ENCODE results near the gene NOS1AP.
"Not testable (repeated sequence)": the region's sequence is repeated elsewhere in the genome, so short reads cannot be mapped to it uniquely, and the experiment has no call there.

Gene NOS1AP

DNA sequence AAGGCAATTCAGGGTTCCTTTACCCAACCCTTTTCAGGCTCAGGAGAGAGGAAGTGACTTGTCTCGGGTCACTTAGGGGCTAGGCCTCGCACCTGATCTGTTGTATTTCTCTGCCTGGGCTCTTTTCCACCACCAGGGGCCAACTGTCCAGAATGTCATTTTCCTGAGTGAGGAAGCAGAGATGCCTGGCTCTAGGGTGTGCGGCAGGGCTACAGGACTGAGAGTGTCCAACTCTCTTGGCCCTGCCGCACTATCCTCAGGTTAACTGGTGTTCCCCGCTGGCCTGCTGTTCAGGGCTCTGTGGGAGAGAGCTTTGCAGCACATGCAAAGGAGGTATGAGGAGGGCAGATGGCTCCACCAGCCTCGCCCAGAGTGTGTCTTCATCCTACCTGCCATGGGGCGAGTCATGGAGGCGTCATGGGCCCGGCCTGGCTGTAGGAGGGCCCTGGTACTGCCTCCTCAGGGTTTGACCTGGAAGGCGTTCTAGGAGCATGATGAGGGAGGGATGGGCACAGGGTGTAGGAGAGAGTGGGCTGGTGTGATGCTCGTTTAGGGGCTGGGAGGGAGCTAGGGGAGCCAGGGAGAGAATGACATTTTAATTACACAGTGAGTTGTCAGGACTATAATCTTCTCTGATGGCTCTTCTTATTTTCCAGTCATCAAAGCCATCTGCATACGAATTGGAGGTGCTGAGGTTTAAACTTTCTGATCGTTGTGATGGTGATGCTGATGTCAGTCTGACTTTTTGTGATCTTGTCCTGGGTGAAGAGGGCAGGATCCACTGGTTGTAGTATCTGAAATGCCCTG, 128.3 kb downstream of the NOS1AP start:
- no peak for DNase-seq

DNA sequence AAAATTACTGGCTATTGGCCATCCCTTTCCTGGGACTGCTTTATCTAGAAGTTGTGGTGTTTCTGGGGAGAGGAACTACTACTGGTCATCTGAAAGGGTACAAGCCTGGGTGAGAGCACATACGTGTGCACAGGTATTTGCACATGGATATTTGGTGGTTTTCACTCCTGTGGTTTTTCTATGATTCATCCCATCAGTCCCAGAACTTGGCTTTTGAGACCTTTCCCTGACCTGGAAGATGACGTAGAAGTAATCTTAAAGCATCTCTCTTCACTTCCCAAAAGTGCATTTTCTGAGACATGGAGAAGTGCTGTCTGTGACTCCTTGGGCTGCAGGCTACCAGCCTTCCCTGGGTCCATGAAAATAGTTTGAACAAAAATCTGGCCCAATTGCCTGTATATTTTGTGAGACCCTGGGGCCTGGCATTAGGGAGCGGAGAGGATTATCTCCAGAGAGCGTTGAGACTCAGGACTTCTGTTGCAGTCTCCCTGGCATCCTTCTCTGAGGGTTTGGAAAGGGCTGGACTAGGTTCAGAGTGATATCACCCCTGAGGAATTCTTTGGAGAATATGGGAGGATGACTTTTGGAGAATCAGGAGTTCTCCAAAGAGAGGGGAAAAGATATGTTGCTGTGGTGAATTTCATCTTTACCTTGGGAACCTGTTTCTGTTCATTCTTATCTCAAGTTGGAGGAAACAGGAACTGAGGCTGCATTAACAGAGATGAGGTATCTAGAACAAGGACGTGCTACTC, 130.8 kb downstream of the NOS1AP start:
- no peak for DNase-seq

DNA sequence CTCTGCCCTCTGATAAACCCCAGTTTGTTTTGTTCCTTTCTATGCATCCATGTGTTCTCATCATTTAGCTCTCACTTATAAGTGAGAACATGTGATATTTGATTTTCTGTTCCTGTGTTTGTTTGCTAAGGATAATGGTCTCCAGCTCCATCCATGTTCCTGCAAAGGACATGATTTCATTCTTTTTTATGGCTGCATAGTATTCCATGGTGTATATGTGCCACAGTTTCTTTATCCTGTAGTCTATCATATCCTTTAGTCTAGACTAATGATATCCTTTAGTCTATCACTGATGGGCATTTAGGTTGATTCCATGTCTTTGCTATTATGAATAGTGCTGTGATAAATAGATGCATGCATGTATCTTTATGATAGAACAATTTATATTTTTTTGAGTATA, 131.6 kb downstream of the NOS1AP start:
- DNase-seq = not testable (repeated sequence)

DNA sequence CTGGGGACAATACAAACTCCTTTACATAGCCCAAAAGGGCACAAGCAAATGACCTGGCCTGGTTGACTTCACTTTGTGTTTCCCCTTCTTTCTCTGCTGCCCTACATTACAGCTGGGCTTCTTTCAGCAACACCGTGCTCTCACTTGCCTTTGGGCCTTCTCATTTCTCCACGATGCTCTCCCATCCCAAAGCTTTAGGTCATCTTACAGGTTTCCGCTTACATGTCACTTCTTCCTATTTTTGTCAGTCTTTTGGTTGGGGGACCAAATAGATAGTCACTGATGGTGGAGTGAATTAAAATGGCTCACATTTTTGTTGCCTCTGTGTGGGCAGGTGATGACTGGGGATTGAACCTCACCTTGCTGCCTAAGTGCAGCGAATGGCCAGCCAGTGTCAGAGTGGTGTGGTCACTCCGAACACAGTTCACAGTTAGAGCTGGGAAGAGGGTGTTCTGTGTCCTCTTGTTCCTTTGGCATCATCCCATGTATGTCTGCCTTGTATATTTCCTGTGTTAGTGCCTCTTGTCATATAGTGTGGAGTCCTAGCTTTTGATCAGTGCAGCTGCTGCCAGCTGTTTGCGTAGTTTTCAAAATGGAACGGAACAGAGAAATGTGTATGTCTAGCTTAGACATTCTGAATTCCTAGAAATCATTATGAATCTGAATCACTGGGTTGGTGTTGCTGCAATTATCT, 134.8 kb downstream of the NOS1AP start:
- no peak for DNase-seq

DNA sequence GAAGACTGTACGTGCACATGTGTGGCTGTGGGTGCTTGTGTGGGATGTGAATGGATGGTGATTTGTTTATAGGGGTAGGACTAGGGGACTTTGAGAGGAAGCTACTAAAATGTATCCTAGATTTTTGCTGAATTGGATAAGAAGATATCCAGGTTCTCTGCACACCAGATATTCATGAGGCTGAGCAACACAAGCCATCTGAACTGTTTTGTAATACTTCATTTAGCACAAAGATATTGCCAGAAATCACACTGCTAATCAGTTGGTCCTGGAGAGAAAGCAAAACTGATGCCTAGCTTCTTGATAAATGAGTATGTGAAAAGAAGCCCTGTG, 135.3 kb downstream of the NOS1AP start:
- DNase-seq = no peak

DNA sequence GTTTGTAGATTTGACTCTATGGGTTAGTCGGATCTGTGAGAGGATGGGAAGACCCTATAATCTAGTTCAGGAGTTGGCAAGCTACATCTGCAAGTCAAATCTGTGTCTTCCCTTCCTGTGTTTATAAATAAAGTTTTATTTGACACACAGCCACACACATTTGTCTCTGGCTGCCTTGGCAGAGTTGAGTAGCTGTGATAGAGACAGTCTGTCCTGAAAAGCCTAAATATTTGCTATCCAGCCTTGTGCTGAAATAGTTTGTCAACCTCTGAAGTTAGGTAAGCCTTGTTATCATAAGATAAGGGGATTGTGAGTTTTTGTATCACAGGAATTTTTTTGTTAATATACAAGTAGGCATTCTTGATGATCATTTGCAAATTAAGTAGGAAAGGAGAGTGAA, 136.8 kb downstream of the NOS1AP start:
- no peak for DNase-seq

DNA sequence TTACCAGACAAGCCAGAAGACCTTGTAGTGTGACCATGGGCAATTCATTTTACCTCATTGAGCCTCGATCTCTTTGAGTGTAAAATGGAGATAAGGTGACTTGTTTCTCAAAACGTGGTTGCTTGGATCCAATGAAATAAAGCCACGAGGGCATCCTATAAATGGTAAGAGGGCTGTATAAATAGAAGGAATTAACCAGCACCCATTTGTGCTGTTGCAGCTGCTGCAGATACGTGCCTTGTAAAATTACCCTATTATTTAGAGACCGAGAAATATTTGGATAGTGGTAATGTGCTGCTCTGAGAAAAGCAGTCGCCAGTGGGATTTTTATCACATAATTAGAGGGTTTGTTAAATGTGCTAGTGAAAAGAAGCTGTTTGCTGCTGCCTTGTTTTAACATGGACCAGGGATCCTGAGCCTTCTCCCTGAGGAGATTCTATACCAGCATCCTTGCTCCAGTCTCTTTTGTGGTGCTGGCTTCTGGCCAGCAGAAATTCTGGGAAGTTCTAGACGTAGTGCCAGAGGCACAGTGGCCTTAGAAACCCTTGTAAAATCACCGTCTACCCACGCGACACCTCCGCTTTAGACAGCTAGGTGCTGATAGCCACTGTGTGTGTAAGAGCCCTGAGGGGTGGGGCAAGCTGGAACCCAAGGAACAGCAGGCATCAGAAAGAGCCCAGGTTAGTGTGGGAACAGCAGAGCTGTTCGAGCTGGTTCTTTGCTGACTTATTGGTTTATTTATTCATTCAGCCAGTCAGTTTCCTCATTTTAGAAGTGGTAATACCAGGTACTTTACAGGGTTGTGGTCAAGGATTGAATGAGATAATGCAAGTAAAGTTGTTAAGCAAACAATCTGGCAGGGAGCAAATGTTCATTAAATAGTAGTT, 137.5 kb downstream of the NOS1AP start:
- no peak for DNase-seq

DNA sequence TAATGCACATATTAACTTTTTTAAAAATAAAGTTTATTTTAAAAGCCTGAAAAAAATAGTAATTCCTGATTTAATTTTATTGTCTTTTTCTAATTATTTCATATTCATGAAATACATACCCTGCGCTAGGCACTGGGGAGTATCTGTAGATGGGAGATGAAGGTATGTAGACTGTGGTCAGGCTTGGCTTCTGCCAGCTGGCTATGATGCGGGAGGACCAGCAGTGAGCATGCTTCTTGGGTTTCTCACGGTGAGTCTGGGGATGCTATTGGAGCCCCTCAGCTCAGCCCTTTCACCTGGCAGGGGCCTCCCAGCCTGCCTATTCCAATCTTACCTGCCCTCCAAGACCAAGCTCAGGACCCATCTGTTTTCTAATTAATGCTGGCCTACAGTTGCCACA, 138.4 kb downstream of the NOS1AP start:
- DNase-seq = no peak

DNA sequence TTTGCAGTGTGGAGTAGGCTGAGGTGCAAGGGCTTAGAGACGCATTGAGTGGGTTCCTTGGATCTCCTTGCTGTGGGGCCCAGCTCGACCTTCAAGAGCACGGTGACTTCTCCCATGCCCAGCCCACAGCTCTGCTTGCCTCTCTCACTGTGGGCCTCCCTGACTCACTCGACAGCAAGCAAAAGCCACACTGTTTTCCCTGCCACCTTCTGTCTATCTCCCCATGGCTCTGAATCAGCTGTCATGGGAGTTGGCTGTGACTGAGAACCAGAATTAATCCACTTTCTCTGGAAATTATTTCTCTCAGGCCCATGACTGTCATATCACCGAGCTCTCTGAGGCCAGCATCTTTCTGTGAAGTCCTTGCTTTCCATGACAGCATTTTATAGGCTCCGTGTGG, 140.7 kb downstream of the NOS1AP start:
- DNase-seq = no peak

DNA sequence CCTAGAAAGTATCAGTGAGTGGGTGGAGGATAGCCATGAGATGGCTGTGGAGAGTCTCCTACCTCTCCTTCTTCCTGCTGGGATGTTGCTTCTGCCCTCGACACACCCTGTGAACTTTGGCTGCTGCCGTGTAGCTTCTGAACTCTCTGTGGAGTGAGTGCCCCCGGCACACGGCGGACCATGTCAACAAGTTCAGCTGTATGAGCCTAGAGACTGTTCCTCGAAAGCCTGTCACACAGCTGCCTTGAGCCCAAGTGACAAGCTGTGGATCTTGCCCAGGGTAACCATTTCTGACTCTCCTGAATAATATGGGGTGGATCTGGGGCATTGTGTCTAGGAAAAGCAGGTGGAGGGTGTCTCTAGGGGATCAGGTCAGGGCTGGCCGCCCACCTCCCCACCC, 143.2 kb downstream of the NOS1AP start:
- no peak for DNase-seq

DNA sequence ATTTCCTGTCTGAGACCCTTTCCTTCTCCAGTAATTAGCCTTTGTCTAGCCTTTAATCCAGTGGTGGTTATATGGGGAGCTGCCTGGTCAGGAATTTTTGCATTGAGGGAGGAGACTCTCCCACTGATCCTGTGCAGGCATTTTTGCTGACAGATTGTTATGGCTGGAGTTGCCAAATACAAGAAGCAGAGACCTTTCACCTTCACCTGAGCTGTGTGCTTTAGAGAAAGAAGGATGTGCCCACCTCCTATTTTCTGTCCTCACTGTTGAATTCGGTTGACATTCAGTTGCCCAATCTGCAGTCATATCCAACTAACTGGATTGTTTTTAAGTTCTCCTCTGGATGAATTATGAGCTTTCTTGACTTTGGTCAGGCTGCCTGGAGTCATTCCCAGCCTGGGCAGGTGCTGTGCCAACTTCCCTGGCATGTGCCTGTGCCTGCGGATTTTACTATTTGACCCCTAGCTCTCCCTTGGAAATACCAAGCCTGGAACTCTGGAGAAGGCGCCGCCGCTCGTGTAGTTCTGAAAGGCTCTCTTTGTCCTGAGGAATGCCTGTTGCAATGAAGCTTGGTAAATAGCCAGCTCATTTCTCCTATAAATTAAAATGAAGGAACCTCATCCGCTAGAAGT, 143.9 kb downstream of the NOS1AP start:
- no peak for DNase-seq

DNA sequence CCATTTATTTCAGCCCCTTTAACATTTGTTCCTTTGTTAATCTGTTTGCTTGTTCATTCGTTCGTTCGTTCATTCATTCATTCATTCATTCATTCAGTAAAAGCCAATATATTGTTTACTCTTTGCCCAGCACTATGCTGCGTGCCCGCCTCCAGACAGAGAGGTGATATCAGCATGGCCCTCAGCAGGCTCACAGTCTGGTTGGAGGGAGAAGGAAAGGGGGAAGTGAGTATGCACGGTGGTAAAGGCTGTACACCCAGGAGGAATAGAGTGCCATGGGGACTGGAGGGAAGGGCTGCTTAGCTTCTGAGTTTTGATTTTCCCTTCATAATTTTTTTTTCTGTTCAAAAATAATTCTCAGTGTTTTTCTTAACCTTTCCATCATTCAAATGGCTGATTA, 144.7 kb downstream of the NOS1AP start:
- DNase-seq = no peak

DNA sequence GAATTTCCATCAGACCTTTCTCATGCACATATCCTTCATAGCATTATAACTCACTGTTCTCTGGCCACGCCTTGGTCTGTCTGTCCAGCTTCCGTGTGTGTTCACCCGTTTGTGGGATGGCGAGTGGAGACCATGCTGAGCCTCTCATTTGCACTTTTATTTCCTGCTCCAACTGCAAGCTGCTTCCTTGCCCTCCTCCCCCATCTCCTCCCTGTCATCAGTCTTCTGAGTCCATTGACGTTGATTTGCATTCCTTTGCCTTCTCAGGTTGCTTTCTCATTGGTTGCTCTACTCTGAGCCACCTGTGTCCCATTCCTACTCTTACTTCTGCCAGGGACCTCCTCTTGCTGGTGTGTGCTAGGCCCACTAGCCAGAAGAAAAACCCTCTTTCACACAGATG, 146.4 kb downstream of the NOS1AP start:
- peak in 1 of 2 experiments; percentile 33 for DNase-seq

DNA sequence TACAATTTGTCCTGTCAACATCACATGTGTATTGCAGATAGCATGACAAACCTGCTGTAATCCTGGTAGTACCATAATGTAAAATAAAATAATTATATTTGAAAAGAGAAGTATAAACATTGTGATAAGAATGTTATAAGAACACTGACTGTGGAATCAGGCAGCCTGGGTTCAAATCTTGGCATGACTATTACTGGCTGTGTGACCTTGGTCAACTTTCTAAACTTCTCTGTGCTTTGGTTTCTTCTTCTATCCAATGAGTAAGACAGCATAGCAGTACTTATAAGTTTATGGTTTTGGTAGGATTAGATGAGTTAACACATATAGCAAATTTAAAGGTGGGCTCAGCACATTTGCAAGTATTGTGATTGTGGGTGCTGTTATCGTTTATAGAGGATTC, 147.1 kb downstream of the NOS1AP start:
- DNase-seq = no peak

DNA sequence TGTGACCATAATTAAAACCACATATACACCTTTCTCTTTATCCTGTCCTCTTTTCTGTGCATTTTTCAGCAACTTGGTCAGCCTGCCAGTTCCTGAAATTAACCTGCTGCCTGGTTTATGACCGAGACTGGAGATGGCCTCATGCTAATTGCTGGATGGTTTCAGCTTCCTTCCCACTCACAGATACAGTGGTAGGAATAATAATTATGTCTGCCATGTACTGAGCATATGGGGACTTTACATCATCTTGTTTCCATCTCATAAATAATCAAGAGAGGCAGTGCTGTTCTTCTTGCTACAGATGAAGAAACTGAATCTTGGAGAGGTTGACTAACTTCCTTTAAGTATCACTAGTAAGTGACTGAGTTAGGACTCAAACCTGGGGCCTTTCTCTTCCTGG, 148.2 kb downstream of the NOS1AP start:
- peak in 1 of 2 experiments; percentile 62 for DNase-seq

DNA sequence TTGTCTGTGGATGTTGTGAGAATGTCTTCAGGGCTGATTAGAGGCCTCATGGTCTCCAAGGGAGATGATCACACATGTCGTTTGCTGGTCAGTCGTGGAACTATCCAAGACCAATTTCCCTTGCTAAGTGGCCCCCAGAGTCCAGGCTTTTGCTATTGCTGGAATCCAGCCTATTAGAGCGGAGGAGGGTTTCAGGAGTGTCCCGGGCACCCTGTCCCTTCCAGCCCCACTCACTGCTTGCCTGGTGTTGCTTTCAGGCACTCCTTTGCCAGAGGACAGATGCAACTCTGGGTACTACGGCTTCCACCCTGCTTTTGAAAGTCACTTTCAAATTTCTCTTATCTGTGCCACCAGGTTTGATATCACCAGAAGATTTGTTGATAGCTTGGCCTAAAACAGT, 149.1 kb downstream of the NOS1AP start:
- no peak for DNase-seq

DNA sequence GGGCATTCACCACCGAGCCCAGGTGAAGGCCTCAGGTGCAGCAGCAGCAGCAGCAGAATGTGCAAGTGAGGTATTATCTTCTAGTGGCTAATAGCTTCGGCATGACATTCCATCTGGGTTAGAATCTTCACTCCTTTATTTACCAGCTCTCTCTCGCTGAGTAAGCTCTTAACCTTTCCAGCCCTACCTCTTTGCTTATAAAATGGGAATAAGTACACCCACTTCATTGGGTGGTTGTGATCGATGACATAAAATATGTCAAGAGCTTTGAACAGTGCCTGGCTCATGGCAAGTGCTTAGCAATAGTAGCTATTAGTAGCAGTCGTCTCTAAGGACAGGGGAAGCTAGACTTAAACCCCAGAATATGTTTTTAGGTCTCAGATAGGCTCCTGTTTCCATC, 149.5 kb downstream of the NOS1AP start:
- peak; percentile 36 to 58 for DNase-seq

DNA sequence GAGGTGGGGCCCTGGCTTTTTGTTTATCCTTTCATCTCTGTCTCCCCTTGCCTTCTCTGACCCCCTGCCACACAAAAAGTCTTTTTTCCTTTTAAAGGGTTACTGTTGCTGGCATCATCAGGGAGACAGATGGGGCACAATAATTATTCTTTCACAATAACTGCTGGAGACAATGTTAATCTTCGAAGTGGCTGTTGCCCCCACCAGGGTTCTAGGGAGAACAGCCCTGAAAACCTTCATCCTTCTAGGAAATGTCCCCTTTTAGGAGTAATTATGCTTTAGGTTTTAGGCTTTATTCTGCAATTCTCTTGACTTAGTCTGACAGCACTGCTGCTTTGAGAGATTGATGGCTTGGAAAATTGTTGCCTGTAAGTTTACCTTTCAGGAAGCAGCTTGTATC, 150.0 kb downstream of the NOS1AP start:
- DNase-seq = peak; percentile 64 to 76

DNA sequence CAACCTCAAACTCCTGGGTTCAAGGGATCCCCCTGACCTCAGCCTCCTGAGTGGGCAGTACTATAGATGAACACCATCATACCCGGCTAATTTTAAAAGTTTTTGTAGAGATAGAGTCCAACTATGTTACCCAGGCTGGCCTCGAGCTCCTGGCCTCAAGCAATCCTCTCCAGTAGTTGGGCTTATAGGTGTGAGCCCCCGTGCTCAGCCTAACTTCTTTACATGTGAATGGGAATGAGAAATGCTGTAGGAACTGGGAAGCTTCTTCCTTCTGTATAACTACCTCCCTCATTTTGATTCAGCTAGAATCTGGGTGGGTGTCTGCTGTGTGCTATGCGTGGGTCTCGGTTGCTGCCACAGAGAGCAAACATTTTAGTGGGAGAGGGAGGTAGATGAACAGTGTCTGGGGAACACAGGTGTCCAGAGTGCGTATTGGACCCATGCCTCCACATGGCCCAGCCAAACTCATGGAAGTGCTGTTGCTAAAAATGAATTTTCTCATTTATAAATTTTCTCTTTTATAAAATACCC, 150.6 kb downstream of the NOS1AP start:
- no peak for DNase-seq

DNA sequence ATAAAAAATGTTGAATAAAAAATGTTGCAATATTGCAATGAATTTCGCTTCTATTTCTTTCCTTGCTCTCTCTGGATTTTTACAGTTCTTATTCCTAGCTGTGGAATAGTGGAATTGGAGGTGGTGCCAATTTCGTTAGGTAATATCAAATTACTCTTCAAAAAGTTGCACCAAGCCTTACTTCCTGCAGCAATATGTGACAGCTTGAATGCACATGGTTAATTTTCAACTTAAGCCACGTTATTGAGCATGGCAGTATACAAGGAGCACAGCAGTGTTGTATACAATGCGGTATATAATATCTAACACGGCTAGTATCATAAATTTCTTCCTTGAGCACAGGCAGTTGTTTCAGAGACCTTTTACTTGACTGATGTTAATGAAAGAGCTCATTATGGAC, 152.5 kb downstream of the NOS1AP start:
- DNase-seq = peak in 1 of 2 experiments; percentile 17

DNA sequence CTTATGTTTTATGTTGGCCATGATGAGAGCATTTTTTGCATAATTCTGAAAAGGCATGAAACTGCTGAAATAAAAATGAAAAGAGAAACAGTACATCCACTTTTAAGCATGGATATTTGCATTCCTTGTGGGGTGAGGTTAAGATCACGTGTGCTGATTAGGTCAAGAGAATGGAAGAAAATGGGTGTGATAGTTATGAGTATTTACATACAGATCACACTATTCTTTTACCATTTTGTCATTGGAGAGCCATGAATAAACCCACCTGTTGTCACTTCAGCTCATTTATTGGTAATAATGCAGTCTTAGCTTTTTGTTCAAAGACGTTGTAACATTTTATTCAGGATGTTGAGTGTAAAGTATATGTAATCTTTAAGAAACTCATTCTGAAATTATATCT, 153.2 kb downstream of the NOS1AP start:
- DNase-seq = no peak

DNA sequence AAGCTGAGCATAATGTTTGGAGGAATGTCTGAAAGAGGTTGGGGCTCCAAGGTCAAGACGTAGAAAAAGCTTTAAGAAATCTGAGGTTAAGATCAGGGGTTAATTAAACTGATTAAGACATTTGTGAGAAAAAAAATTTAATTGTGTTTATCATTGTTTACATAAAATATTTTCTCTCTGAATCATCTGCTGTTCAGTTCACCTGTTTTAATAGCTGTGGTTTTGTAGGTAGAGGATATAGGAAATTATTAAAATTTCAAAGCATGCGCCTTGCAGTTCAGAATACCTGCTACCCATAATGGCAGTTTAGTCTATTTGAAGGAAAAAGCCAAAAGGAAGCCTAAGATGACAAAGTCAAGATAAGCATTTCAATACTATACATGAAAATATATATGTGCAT, 154.0 kb downstream of the NOS1AP start:
- no peak for DNase-seq
